IMR-90 (cell line): Measurements from ENCODE around the gene CD81. TPM values are rescaled to one million over a fixed set of nuclear protein-coding genes. Genes with fewer than 3 reads are reported as not detected.

ENCODE experiments used
- ATAC-seq: fragments of 200-7000 bp; cut with Tn5 transposase; 2 replicates; pipeline ENCODE4 v1.9.1; 2020; ENCODE audit warnings: low read depth, mild to moderate bottlenecking, moderate library complexity
- BruUV-seq: library from RNA; stranded (reverse); fragments of 400-500 nt; replicated peaks from 2 replicates; lab custom pipeline; 2021; lab: Mats Ljungman, UMichigan
- CTCF ChIA-PET: fragments of 300-600 bp; formaldehyde crosslinking; extraction: SDS; loops from one replicate; lab custom pipeline; 2021; ENCODE audit warnings: antibody characterized with exemption; lab: Yijun Ruan, JAX
- POLR2A ChIA-PET: fragments of 300-600 bp; sonication (Branson Sonifier 250); formaldehyde crosslinking; loops from one replicate; lab custom pipeline; 2022; ENCODE audit warnings: antibody characterized with exemption; ENCODE audit not compliant: unreplicated experiment; lab: Charles Lee
- DNase-seq: peaks from one replicate; pipeline ENCODE4 v3.0.0; 2013
- H2AFZ ChIP-seq: replicated peaks from 2 replicates; pipeline ENCODE3; 2013; ENCODE audit warnings: low read length, mild to moderate bottlenecking; ENCODE audit not compliant: poor library complexity
- H2AK5ac ChIP-seq: 2 replicates; pipeline ENCODE4 v1.6.1; 2013; ENCODE audit warnings: low read depth, low read length, inconsistent platforms
- H2AK9ac ChIP-seq: replicated peaks from 2 replicates; pipeline ENCODE3; 2013; ENCODE audit warnings: mild to moderate bottlenecking, low read depth, low read length, moderate library complexity; ENCODE audit not compliant: poor library complexity
- H2BK120ac ChIP-seq: 2 replicates; pipeline ENCODE4 v1.6.1; 2013; ENCODE audit warnings: low read depth, low read length, inconsistent platforms
- H2BK15ac ChIP-seq: 3 replicates; pipeline ENCODE4 v1.6.1; 2013; ENCODE audit warnings: low read depth, low read length, inconsistent platforms
- H2BK20ac ChIP-seq: 2 replicates; pipeline ENCODE4 v1.6.1; 2013; ENCODE audit warnings: low read depth, mild to moderate bottlenecking, inconsistent platforms, low read length, moderate library complexity
- H2BK5ac ChIP-seq: 2 replicates; pipeline ENCODE4 v1.6.1; 2013; ENCODE audit warnings: mild to moderate bottlenecking, low read depth, low read length, inconsistent platforms; ENCODE audit not compliant: poor library complexity, severe bottlenecking
- H3K14ac ChIP-seq: replicated peaks from 2 replicates; pipeline ENCODE4 v1.6.1; 2013; ENCODE audit warnings: low read depth, low read length, inconsistent platforms
- H3K18ac ChIP-seq: 2 replicates; pipeline ENCODE4 v1.6.1; 2013; ENCODE audit warnings: low read depth, low read length, control low read depth
- H3K23ac ChIP-seq: 2 replicates; pipeline ENCODE4 v1.6.1; 2013; ENCODE audit warnings: low read depth, low read length, inconsistent platforms
- H3K27ac ChIP-seq: 2 replicates; pipeline ENCODE4 v1.5.1; 2013; ENCODE audit warnings: mild to moderate bottlenecking, control low read depth, low read length; ENCODE audit not compliant: insufficient read depth
- H3K27me3 ChIP-seq: 2 replicates; pipeline ENCODE4 v1.6.1; 2013; ENCODE audit warnings: low read length; ENCODE audit not compliant: control insufficient read depth, insufficient read depth
- H3K36me3 ChIP-seq: 2 replicates; pipeline ENCODE4 v1.6.1; 2013; ENCODE audit warnings: low read length, mixed read lengths; ENCODE audit not compliant: control insufficient read depth, insufficient read depth
- H3K4ac ChIP-seq: 2 replicates; pipeline ENCODE4 v1.6.1; 2013; ENCODE audit warnings: low read depth, low read length, inconsistent platforms
- H3K4me1 ChIP-seq: 2 replicates; pipeline ENCODE4 v1.6.1; 2013; ENCODE audit warnings: low read length, mixed read lengths; ENCODE audit not compliant: control insufficient read depth, insufficient read depth
- H3K4me2 ChIP-seq: 2 replicates; pipeline ENCODE4 v1.6.1; 2013; ENCODE audit warnings: low read depth, mild to moderate bottlenecking, control low read depth, low read length, moderate library complexity
- H3K4me3 ChIP-seq: 2 replicates; pipeline ENCODE4 v1.5.1; 2013; ENCODE audit warnings: low read depth, mild to moderate bottlenecking, control low read depth, low read length, moderate library complexity; ENCODE audit not compliant: insufficient read depth
- H3K56ac ChIP-seq: 2 replicates; pipeline ENCODE4 v1.6.1; 2013; ENCODE audit warnings: low read length, inconsistent platforms; ENCODE audit not compliant: insufficient read depth; ENCODE audit errors: extremely low read depth
- H3K79me1 ChIP-seq, 2 experiments: 2 replicates each; pipeline ENCODE4 v1.6.1; 2013; ENCODE audit warnings: low read length in 2 of 2, inconsistent platforms in 1 of 2, low read depth in 1 of 2
- H3K9ac ChIP-seq: 2 replicates; pipeline ENCODE4 v1.6.1; 2013; ENCODE audit warnings: low read depth, low read length, control low read depth
- H3K9me1 ChIP-seq: 2 replicates; pipeline ENCODE4 v1.6.1; 2013; ENCODE audit warnings: low read length, inconsistent platforms; ENCODE audit not compliant: insufficient read depth
- H3K9me3 ChIP-seq: 2 replicates; pipeline ENCODE4 v1.6.1; 2013; ENCODE audit warnings: low read length; ENCODE audit not compliant: control insufficient read depth, insufficient read depth
- H4K20me1 ChIP-seq: 2 replicates; pipeline ENCODE4 v1.6.1; 2013; ENCODE audit warnings: low read length, inconsistent platforms; ENCODE audit not compliant: insufficient read depth
- H4K5ac ChIP-seq: 2 replicates; pipeline ENCODE4 v1.6.1; 2013; ENCODE audit warnings: mild to moderate bottlenecking, low read depth, low read length, control low read depth
- H4K8ac ChIP-seq, 2 experiments: 2 replicates each; pipeline ENCODE4 v1.6.1; 2013; ENCODE audit warnings: low read depth in 2 of 2, low read length in 2 of 2, control low read depth in 1 of 2, inconsistent platforms in 1 of 2
- H4K91ac ChIP-seq: 2 replicates; pipeline ENCODE4 v1.6.1; 2013; ENCODE audit warnings: low read depth, low read length, inconsistent platforms; ENCODE audit not compliant: insufficient read depth
- BHLHE40 ChIP-seq: fragments of 150-350 bp; IDR thresholded peaks from 2 replicates; pipeline ENCODE4 v1.6.1; 2016; ENCODE audit warnings: mild to moderate bottlenecking, low read depth, low read length
- CEBPB ChIP-seq: IDR thresholded peaks from 2 replicates; pipeline ENCODE4 v1.6.1; 2012; ENCODE audit warnings: low read depth, low read length, improper control_type of control experiment
- CHD1 ChIP-seq: IDR thresholded peaks from 2 replicates; pipeline ENCODE4 v1.6.1; 2012; ENCODE audit warnings: low read depth, low read length, improper control_type of control experiment
- FOS ChIP-seq: fragments of 150-350 bp; IDR thresholded peaks from 2 replicates; pipeline ENCODE4 v1.6.1; 2016; ENCODE audit warnings: low read depth, low read length
- MAFK ChIP-seq: IDR thresholded peaks from 2 replicates; pipeline ENCODE4 v1.6.1; 2012; ENCODE audit warnings: low read depth, low read length, improper control_type of control experiment
- MAZ ChIP-seq: IDR thresholded peaks from 2 replicates; pipeline ENCODE4 v1.6.1; 2012; ENCODE audit warnings: low read depth, mild to moderate bottlenecking, low read length, improper control_type of control experiment, moderate library complexity, borderline replicate concordance
- MXI1 ChIP-seq: IDR thresholded peaks from 2 replicates; pipeline ENCODE4 v1.6.1; 2012; ENCODE audit warnings: low read depth, mild to moderate bottlenecking, low read length, moderate library complexity, borderline replicate concordance
- NFE2L2 ChIP-seq: fragments of 150-350 bp; IDR thresholded peaks from 2 replicates; pipeline ENCODE4 v1.6.1; 2016; ENCODE audit warnings: low read depth, mild to moderate bottlenecking, low read length
- POLR2A ChIP-seq: IDR thresholded peaks from 2 replicates; pipeline ENCODE4 v1.6.1; 2012; ENCODE audit warnings: mild to moderate bottlenecking, low read depth, low read length
- RAD21 ChIP-seq: IDR thresholded peaks from 2 replicates; pipeline ENCODE4 v1.6.1; 2012; ENCODE audit warnings: low read length, improper control_type of control experiment
- RFX5 ChIP-seq: IDR thresholded peaks from 2 replicates; pipeline ENCODE4 v1.8.0; 2012; ENCODE audit warnings: low read depth, mild to moderate bottlenecking, low read length, moderate library complexity
- SMC3 ChIP-seq: fragments of 150-350 bp; IDR thresholded peaks from 2 replicates; pipeline ENCODE4 v1.6.1; 2016; ENCODE audit warnings: low read depth, mild to moderate bottlenecking, antibody characterized with exemption, low read length, moderate library complexity
- WGBS, 2 experiments: methylation state at CpG; one replicate each; pipeline versions ENCODE4 v1.1.5 to v1.1.7; 2013; ENCODE audit warnings: missing lambda C conversion rate in 2 of 2; ENCODE audit not compliant: insufficient read length in 1 of 2; ENCODE audit errors: extremely low coverage in 2 of 2; 5-methylcytosine and 5-hydroxymethylcytosine counted together
- dilution Hi-C: fragments of 300-500 bp; cut with HindIII; formaldehyde crosslinking; loops from one replicate; pipeline ENCODE4 v1.14.3; 2018; ENCODE audit warnings: low sequenced_read_pairs; ENCODE audit not compliant: unreplicated experiment
- in situ Hi-C: fragments of 300-500 bp; cut with MboI; formaldehyde crosslinking; loops from 3 replicates; pipeline ENCODE4 v1.14.3; 2019; ENCODE audit warnings: low sequenced_read_pairs, inconsistent platforms, mixed read lengths
- intact Hi-C: fragments of 100-400 bp; cut with micrococcal nuclease; formaldehyde crosslinking; loops from 2 replicates; pipeline ENCODE4 v1.10.0; 2022
- polyA plus RNA-seq, 3 experiments: library from polyadenylated mRNA; depleted of rRNA; stranded (reverse); fragments of >200 nt; gene quantifications; 2 replicates each; pipeline ENCODE4 v1.2.3, GENCODE V29; 2012; ENCODE audit warnings: low replicate concordance in 1 of 3
- total RNA-seq: library from RNA; depleted of rRNA; stranded (reverse); fragments of >200 nt; gene quantifications from 2 replicates; pipeline ENCODE4 v1.2.3, GENCODE V29; 2012
- TF ChIP-seq, protein P1 (sequence below): fragments of 150-350 bp; IDR thresholded peaks from 2 replicates; pipeline ENCODE4 v1.6.1; 2016; ENCODE audit warnings: low read depth, mild to moderate bottlenecking, low read length, moderate library complexity, borderline replicate concordance
- TF ChIP-seq, protein P2 (sequence below): fragments of 150-350 bp; IDR thresholded peaks from 2 replicates; pipeline ENCODE4 v1.6.1; 2017; ENCODE audit warnings: mild to moderate bottlenecking, antibody characterized with exemption, low read length, low read depth

Gene CD81
- total and polyA plus RNA-seq, 2 of the 4 experiments (the other 2 are of a cell fraction), result 159 to 689 TPM

DNA sequence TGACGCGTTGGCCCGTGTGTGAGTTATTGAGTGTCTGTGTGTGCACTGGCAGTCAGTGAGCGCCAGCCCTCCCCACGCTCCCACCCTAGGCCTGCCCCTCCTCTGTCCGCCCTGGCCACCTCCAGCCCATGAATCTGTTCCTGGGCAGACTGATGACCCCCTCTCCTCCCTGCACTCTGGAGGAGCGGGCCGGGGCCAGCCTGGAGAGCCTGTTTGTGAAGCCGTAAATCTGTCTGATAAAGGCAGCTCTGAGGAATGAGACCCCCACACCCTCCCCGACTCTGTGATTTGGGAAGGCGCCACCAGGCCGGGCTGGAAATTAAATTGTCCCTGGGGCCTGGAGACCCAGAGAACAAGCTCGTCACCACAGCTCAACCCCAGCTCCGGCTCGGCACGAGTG, 32.0 kb downstream of the CD81 start:
- Histone ChIP-seq H4K8ac (no peak overlapping the region), H3K36me3 (no peaks in the 10 kb centered on the region), H2BK20ac (no peak overlapping the region), H3K4ac (no peak overlapping the region), H2AK9ac (no peak overlapping the region), H3K27me3 (peaks cover 21% of the 10 kb centered on the region), H3K18ac (no peak overlapping the region), H3K9me1 (no peaks in the 10 kb centered on the region), H2BK15ac (no peak overlapping the region), H3K9me3 (no peaks in the 10 kb centered on the region), H4K91ac (no peak overlapping the region), H3K27ac (no peak overlapping the region), H3K79me1 (no peaks in the 10 kb centered on the region), H3K14ac (no peak overlapping the region), H3K23ac (no peak overlapping the region), H2BK5ac (no peak overlapping the region), H2AK5ac (no peak overlapping the region), H3K4me2 (no peak overlapping the region), H4K20me1 (no peaks in the 10 kb centered on the region), H3K4me1 (no peaks in the 10 kb centered on the region), H3K4me3 (no peak overlapping the region), H2BK120ac (no peak overlapping the region), H4K5ac (no peak overlapping the region), H3K56ac (no peak overlapping the region), H3K9ac (no peak overlapping the region), H2AFZ (no peak overlapping the region)
- WGBS, 2 experiments, result 53% methylated on average over 7 of the region's 16 CpGs; no CpG with 5 or more reads in 1 of the 2 experiments
- in situ Hi-C loops, result no loop called here
- intact Hi-C loops, result no loop called here
- no TSS peak for BruUV-seq
- TF ChIP-seq NFE2L2, result no peak
- TF ChIP-seq RAD21, result no peak
- no peak for TF ChIP-seq BHLHE40
- no peak for TF ChIP-seq POLR2A
- no peak for TF ChIP-seq MAFK
- TF ChIP-seq RFX5, result no peak
- TF ChIP-seq MAZ, result no peak
- no peak for TF ChIP-seq CEBPB
- no peak for TF ChIP-seq MXI1
- TF ChIP-seq, protein P1, sequence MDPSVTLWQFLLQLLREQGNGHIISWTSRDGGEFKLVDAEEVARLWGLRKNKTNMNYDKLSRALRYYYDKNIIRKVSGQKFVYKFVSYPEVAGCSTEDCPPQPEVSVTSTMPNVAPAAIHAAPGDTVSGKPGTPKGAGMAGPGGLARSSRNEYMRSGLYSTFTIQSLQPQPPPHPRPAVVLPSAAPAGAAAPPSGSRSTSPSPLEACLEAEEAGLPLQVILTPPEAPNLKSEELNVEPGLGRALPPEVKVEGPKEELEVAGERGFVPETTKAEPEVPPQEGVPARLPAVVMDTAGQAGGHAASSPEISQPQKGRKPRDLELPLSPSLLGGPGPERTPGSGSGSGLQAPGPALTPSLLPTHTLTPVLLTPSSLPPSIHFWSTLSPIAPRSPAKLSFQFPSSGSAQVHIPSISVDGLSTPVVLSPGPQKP, result no peak
- TF ChIP-seq SMC3, result no peak
- TF ChIP-seq, protein P2, sequence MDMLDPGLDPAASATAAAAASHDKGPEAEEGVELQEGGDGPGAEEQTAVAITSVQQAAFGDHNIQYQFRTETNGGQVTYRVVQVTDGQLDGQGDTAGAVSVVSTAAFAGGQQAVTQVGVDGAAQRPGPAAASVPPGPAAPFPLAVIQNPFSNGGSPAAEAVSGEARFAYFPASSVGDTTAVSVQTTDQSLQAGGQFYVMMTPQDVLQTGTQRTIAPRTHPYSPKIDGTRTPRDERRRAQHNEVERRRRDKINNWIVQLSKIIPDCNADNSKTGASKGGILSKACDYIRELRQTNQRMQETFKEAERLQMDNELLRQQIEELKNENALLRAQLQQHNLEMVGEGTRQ, result no peak
- TF ChIP-seq FOS, result no peak
- TF ChIP-seq CHD1, result no peak
- ChIA-PET POLR2A (no interaction called here), CTCF (interaction anchor here (0.7 to 1.0 kb wide), 2 partner anchors 10 to 652 kb away, joined by 3 to 4 read pairs; no protein-coding TSS in a partner anchor)
- no peak for ATAC-seq
- no peak for DNase-seq
- dilution Hi-C loops, result no loop called here
